ENCODE data around the gene CSNK1D. TPM values are rescaled to one million over a fixed set of nuclear protein-coding genes. Genes with fewer than 3 reads are reported as not detected.
"Not testable (repeated sequence)": the region's sequence is repeated elsewhere in the genome, so short reads cannot be mapped to it uniquely, and the experiment has no call there.

CSNK1D gene
- total and polyA plus RNA-seq, 2 experiments from 2014 or later, result 55.3 to 66.4 TPM

DNA sequence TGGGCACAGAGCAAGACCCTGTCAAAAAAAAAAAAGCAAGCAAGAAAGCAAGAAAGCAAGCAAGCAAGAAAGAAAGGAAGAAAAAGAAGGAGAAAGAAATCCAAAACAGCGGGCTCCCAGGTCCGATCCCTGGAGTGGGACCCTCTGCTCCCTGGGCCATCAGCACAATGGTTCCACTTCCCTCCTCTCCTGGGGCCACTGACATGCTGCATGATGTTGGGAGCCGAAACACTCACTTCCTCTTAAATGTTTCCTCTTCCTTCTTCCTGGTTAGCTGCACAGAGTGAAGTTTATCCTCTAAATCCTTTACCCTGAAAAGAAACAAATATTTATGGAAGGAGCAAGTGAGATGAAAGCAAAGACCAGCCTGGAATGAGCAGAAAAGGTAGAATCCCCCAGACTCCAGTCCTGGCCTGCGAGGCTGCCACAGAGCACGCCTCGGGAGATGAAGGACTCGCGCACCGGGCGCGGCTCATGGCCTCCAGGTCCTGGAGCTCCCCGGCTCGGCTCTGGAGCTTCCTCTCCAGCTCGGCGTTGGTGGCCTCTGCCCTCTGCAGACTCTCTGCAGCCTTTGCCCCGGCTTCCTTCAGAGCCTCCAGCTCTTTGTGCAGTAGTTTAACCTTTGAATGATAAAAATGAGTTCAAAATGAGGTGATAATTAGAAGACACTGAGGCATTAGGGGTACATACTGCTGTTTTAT is 79.8 kb downstream of the CSNK1D start:
- DNase-seq (ENCODE audit: low spot score), result no peak
- Histone ChIP-seq H3K9me2 (ENCODE audit: insufficient read depth) (no peaks in the 10 kb centered on the region), H2AFZ (no peak overlapping the region), H4K20me1 (replicated peaks; ENCODE audit: insufficient read depth) (peaks cover 2% of the 10 kb centered on the region; the same call in 1 of the 2 replicates), H3F3A (replicated peaks; ENCODE audit: low read depth) (no peaks in the 10 kb centered on the region), H3K4me3 (no peak overlapping the region), H3K4me2 (no peak overlapping the region), H3K4me1 (ENCODE audit: insufficient read depth) (no peaks in the 10 kb centered on the region), H3K27ac (ENCODE audit: low read depth) (no peak overlapping the region), H3K36me3 (ENCODE audit: insufficient read depth) (no peaks in the 10 kb centered on the region), H3K79me2 (replicated peaks; ENCODE audit: insufficient read depth) (no peaks in the 10 kb centered on the region), H3K27me3 (ENCODE audit: insufficient read depth) (no peaks in the 10 kb centered on the region)
- no peak overlapping the region for H3K4me3 Mint-ChIP-seq
- TF ChIP-seq EZH2phosphoT487 (IDR thresholded peaks at IDR 0.05; ENCODE audit: unreplicated experiment) (no peak), ZNF114 (CRISPR knock-in tag; IDR thresholded peaks at IDR 0.05) (no peak), STAT1 (IDR thresholded peaks at IDR 0.05; ENCODE audit: unreplicated experiment) (no peak), NANOG (IDR thresholded peaks at IDR 0.05; ENCODE audit: borderline replicate concordance) (no peak), POLR2AphosphoS5 (IDR thresholded peaks at IDR 0.05; ENCODE audit: low read depth) (no peak)
- TF ChIP-seq, protein P1, sequence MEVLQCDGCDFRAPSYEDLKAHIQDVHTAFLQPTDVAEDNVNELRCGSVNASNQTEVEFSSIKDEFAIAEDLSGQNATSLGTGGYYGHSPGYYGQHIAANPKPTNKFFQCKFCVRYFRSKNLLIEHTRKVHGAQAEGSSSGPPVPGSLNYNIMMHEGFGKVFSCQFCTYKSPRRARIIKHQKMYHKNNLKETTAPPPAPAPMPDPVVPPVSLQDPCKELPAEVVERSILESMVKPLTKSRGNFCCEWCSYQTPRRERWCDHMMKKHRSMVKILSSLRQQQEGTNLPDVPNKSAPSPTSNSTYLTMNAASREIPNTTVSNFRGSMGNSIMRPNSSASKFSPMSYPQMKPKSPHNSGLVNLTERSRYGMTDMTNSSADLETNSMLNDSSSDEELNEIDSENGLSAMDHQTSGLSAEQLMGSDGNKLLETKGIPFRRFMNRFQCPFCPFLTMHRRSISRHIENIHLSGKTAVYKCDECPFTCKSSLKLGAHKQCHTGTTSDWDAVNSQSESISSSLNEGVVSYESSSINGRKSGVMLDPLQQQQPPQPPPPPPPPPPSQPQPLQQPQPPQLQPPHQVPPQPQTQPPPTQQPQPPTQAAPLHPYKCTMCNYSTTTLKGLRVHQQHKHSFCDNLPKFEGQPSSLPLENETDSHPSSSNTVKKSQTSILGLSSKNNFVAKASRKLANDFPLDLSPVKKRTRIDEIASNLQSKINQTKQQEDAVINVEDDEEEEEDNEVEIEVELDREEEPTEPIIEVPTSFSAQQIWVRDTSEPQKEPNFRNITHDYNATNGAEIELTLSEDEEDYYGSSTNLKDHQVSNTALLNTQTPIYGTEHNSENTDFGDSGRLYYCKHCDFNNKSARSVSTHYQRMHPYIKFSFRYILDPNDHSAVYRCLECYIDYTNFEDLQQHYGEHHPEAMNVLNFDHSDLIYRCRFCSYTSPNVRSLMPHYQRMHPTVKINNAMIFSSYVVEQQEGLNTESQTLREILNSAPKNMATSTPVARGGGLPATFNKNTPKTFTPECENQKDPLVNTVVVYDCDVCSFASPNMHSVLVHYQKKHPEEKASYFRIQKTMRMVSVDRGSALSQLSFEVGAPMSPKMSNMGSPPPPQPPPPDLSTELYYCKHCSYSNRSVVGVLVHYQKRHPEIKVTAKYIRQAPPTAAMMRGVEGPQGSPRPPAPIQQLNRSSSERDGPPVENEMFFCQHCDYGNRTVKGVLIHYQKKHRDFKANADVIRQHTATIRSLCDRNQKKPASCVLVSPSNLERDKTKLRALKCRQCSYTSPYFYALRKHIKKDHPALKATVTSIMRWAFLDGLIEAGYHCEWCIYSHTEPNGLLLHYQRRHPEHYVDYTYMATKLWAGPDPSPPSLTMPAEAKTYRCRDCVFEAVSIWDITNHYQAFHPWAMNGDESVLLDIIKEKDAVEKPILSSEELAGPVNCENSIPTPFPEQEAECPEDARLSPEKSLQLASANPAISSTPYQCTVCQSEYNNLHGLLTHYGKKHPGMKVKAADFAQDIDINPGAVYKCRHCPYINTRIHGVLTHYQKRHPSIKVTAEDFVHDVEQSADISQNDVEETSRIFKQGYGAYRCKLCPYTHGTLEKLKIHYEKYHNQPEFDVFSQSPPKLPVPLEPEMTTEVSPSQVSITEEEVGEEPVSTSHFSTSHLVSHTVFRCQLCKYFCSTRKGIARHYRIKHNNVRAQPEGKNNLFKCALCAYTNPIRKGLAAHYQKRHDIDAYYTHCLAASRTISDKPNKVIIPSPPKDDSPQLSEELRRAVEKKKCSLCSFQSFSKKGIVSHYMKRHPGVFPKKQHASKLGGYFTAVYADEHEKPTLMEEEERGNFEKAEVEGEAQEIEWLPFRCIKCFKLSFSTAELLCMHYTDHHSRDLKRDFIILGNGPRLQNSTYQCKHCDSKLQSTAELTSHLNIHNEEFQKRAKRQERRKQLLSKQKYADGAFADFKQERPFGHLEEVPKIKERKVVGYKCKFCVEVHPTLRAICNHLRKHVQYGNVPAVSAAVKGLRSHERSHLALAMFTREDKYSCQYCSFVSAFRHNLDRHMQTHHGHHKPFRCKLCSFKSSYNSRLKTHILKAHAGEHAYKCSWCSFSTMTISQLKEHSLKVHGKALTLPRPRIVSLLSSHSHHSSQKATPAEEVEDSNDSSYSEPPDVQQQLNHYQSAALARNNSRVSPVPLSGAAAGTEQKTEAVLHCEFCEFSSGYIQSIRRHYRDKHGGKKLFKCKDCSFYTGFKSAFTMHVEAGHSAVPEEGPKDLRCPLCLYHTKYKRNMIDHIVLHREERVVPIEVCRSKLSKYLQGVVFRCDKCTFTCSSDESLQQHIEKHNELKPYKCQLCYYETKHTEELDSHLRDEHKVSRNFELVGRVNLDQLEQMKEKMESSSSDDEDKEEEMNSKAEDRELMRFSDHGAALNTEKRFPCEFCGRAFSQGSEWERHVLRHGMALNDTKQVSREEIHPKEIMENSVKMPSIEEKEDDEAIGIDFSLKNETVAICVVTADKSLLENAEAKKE (CRISPR knock-in tag; IDR thresholded peaks at IDR 0.05), result no peak
- TF ChIP-seq, protein P2, sequence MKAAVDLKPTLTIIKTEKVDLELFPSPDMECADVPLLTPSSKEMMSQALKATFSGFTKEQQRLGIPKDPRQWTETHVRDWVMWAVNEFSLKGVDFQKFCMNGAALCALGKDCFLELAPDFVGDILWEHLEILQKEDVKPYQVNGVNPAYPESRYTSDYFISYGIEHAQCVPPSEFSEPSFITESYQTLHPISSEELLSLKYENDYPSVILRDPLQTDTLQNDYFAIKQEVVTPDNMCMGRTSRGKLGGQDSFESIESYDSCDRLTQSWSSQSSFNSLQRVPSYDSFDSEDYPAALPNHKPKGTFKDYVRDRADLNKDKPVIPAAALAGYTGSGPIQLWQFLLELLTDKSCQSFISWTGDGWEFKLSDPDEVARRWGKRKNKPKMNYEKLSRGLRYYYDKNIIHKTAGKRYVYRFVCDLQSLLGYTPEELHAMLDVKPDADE (IDR thresholded peaks at IDR 0.05), result no peak
- TF ChIP-seq, protein P3, sequence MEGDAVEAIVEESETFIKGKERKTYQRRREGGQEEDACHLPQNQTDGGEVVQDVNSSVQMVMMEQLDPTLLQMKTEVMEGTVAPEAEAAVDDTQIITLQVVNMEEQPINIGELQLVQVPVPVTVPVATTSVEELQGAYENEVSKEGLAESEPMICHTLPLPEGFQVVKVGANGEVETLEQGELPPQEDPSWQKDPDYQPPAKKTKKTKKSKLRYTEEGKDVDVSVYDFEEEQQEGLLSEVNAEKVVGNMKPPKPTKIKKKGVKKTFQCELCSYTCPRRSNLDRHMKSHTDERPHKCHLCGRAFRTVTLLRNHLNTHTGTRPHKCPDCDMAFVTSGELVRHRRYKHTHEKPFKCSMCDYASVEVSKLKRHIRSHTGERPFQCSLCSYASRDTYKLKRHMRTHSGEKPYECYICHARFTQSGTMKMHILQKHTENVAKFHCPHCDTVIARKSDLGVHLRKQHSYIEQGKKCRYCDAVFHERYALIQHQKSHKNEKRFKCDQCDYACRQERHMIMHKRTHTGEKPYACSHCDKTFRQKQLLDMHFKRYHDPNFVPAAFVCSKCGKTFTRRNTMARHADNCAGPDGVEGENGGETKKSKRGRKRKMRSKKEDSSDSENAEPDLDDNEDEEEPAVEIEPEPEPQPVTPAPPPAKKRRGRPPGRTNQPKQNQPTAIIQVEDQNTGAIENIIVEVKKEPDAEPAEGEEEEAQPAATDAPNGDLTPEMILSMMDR (conservative IDR thresholded peaks at IDR 0.05; ENCODE audit: low read depth in 2 of 2), result no peak
- peaks cover 12% of the 10 kb centered on the region; the same call in 2 of the 3 replicates for H3K36me3 Mint-ChIP-seq (ENCODE audit: low read depth)
- H3K9me3 Mint-ChIP-seq, result no peaks in the 10 kb centered on the region; the same call in 2 of the 3 replicates
- peaks cover 1% of the 10 kb centered on the region for H3K27me3 Mint-ChIP-seq (ENCODE audit: insufficient read depth, low read depth, poor library complexity)
- no peak for ATAC-seq
- H3K4me1 Mint-ChIP-seq, result no peaks in the 10 kb centered on the region
- H3K27ac Mint-ChIP-seq, result no peak overlapping the region

DNA sequence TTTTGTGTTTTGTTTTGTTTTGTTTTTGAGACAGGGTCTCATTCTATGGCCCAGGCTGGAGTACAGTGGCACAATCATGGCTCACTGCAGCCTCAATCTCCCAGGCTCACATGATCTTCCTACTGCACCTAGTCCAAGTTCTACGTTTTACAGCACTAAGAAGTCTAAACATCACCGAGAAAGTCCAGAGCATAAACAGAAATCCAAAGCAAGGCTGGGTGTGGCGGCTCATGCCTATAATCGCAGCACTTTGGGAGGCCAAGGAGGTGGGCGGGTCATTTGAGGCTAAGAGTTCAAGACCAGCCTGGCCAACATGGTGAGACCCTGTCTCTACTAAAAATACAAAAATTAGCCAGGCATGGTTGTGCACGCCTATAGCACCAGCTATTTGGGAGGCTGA is 80.5 kb downstream of the CSNK1D start:
- not testable (repeated sequence) for H2AFZ ChIP-seq; H3K27me3 Mint-ChIP-seq (ENCODE audit: insufficient read depth, low read depth, poor library complexity); H3K4me1 Mint-ChIP-seq; H3K79me2 ChIP-seq (replicated peaks; ENCODE audit: insufficient read depth); H3K27ac ChIP-seq (ENCODE audit: low read depth); H3K4me3 Mint-ChIP-seq; H3K27me3 ChIP-seq (ENCODE audit: insufficient read depth); H3K27ac Mint-ChIP-seq; H4K20me1 ChIP-seq (replicated peaks; ENCODE audit: insufficient read depth); H3K4me1 ChIP-seq (ENCODE audit: insufficient read depth); DNase-seq (ENCODE audit: low spot score); H3K4me3 ChIP-seq; H3K36me3 ChIP-seq (ENCODE audit: insufficient read depth); H3F3A ChIP-seq (replicated peaks; ENCODE audit: low read depth); H3K9me3 Mint-ChIP-seq; ATAC-seq; H3K4me2 ChIP-seq; H3K9me2 ChIP-seq (ENCODE audit: insufficient read depth)
- H3K36me3 Mint-ChIP-seq (ENCODE audit: low read depth), result peaks cover 12% of the 10 kb centered on the region; the same call in 2 of the 3 replicates
